ENCODE results near the gene TUBD1.

GRCh38 chr17:59846394-59847165, 46.2 kb downstream of the TUBD1 start:
- TF ChIP-seq CTCF (IDR thresholded peaks at IDR 0.05) (peak in 1 of 3 donors; percentile 9), POLR2A (IDR thresholded peaks at IDR 0.05) (no peak)

Measured in ovary (tissue), 3 donors.